KMS-11 (cell line): ENCODE results near the gene FAM167B.
A peak's percentile ranks its signal among the peaks of the same experiment; 100 is the strongest.

Experiments used
- H2AFZ ChIP-seq: fragments of 200-600 bp; sonication (generic); 2 replicates; pipeline ENCODE4 v1.6.1; 2016; ENCODE audit warnings: antibody characterized with exemption, mixed run types, low read depth
- H3K27ac ChIP-seq: fragments of 200-600 bp; sonication (generic); 2 replicates; pipeline ENCODE4 v1.6.1; 2016; ENCODE audit warnings: mild to moderate bottlenecking, mixed run types
- H3K27me3 ChIP-seq: fragments of 200-600 bp; sonication (generic); 2 replicates; pipeline ENCODE4 v1.6.1; 2017; ENCODE audit warnings: mild to moderate bottlenecking, low read depth, mixed run types, moderate library complexity; ENCODE audit not compliant: insufficient read depth
- H3K36me3 ChIP-seq: fragments of 200-600 bp; sonication (generic); 2 replicates; pipeline ENCODE4 v1.6.1; 2017; ENCODE audit warnings: mild to moderate bottlenecking, mixed run types; ENCODE audit not compliant: insufficient read depth
- H3K4me1 ChIP-seq: fragments of 200-600 bp; sonication (generic); 2 replicates; pipeline ENCODE4 v1.6.1; 2016; ENCODE audit warnings: mild to moderate bottlenecking, low read depth, mixed run types; ENCODE audit not compliant: poor library complexity, severe bottlenecking
- H3K4me2 ChIP-seq: fragments of 200-600 bp; sonication (generic); 2 replicates; pipeline ENCODE4 v1.7.0; 2016; ENCODE audit warnings: mild to moderate bottlenecking, mixed run types
- H3K4me3 ChIP-seq: fragments of 200-600 bp; sonication (generic); IDR thresholded peaks from 2 replicates; pipeline ENCODE4 v1.6.1; 2017; ENCODE audit warnings: low read depth, low read length, mixed read lengths; ENCODE audit not compliant: insufficient read depth
- H3K79me2 ChIP-seq: fragments of 200-600 bp; sonication (generic); 2 replicates; pipeline ENCODE4 v1.6.1; 2016; ENCODE audit warnings: low read depth, mixed run types; ENCODE audit not compliant: insufficient read depth
- H3K9ac ChIP-seq: fragments of 200-600 bp; sonication (generic); 2 replicates; pipeline ENCODE4 v1.6.1; 2016; ENCODE audit warnings: mild to moderate bottlenecking, mixed run types
- H4K20me1 ChIP-seq: fragments of 200-600 bp; sonication (generic); 2 replicates; pipeline ENCODE4 v1.6.1; 2016; ENCODE audit warnings: mild to moderate bottlenecking, mixed run types; ENCODE audit not compliant: insufficient read depth
- CTCF ChIP-seq: fragments of 200-600 bp; sonication (generic); conservative IDR thresholded peaks from 2 replicates; pipeline ENCODE4 v1.6.1; 2017; ENCODE audit warnings: low read depth, mild to moderate bottlenecking, antibody characterized with exemption, low read length, moderate library complexity, mixed read lengths

The FAM167B gene

DNA sequence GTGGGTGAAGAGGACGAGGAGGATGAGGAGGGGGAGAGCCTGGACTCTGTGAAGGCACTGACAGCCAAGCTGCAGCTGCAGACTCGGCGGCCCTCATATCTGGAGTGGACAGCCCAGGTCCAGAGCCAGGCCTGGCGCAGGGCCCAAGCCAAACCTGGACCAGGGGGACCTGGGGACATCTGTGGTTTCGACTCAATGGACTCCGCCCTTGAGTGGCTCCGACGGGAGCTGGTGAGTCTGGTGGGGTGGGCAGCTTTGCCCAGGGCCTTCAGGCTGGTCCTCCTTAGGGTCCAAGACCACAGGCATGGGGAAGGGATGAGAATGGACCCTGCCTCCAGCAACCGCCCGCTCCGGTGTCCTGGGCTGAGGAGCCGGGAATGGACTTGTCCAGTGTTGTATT, 430 bp downstream of the FAM167B start:
- no peak overlapping the region for H3K4me2 ChIP-seq

GRCh38 chr1:32247983-32248889, 1.2 kb downstream of the FAM167B start:
- Histone ChIP-seq H3K79me2 (no peaks in the 10 kb centered on the region), H3K36me3 (no peaks in the 10 kb centered on the region), H3K4me2 (peak overlapping the region; percentile 9; the same call in 1 of the 2 replicates), H3K27me3 (no peaks in the 10 kb centered on the region), H3K4me3 (no peak overlapping the region), H3K4me1 (peaks cover 17% of the 10 kb centered on the region), H3K9ac (no peak overlapping the region), H4K20me1 (no peaks in the 10 kb centered on the region), H2AFZ (peak overlapping the region; percentile 30; the same call in 1 of the 2 replicates), H3K27ac (no peak overlapping the region)
- peak; percentile 74 for TF ChIP-seq CTCF

More for the DNA sequence above, 430 bp downstream of the FAM167B start:
- no peak overlapping the region for H3K27ac ChIP-seq
- no peak overlapping the region for H3K4me3 ChIP-seq
- no peaks in the 10 kb centered on the region for H3K36me3 ChIP-seq
- 0 out of 2 replicates have a peak overlapping the region, but pooled peaks have one; percentile 30 for H2AFZ ChIP-seq
- peaks cover 17% of the 10 kb centered on the region for H3K4me1 ChIP-seq
- no peak overlapping the region for H3K9ac ChIP-seq
- no peaks in the 10 kb centered on the region for H4K20me1 ChIP-seq
- no peak for TF ChIP-seq CTCF
- no peaks in the 10 kb centered on the region for H3K27me3 ChIP-seq
- H3K79me2 ChIP-seq = no peaks in the 10 kb centered on the region

DNA sequence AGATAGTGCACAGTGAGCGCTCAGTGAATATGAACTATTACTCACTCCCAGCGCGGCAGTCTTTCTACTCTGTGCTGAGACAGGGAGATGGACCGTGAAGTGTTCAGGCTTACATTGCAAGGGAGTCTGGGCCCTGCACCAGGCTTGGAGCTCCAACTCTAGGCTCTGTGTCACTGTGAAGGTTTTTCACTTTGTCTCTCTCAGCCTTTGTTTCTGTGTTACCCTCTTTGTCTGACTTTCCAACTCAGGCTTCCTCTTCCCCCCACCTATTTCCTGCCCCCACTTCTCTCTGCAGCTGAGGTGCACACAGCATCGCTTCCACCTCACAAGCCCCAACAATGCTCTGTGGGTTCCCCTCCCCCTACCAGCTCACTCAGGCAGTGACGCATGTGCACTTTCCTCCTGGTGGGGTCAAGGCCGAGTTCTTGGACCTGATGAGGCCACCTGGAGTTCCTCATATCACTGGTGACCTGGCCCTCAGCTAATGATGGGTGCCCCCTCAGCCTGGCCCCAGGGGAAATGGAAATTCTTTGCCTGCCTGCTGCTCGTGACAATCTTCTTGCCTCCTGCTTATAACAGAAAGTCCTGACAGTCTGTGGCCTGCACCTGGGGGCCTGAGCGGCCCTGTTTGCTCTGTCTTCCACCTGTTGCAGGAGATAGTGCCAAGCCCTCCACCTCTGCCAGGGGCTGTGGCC, 3.0 kb downstream of the FAM167B start:
- no peak for TF ChIP-seq CTCF
- Histone ChIP-seq H3K4me1 (peaks cover 17% of the 10 kb centered on the region), H3K9ac (no peak overlapping the region), H4K20me1 (no peaks in the 10 kb centered on the region), H2AFZ (peak overlapping the region; percentile 23), H3K27me3 (no peaks in the 10 kb centered on the region), H3K4me3 (no peak overlapping the region), H3K27ac (peak overlapping the region; percentile 26; the same call in 1 of the 2 replicates), H3K79me2 (no peaks in the 10 kb centered on the region), H3K36me3 (no peaks in the 10 kb centered on the region), H3K4me2 (no peak overlapping the region)

DNA sequence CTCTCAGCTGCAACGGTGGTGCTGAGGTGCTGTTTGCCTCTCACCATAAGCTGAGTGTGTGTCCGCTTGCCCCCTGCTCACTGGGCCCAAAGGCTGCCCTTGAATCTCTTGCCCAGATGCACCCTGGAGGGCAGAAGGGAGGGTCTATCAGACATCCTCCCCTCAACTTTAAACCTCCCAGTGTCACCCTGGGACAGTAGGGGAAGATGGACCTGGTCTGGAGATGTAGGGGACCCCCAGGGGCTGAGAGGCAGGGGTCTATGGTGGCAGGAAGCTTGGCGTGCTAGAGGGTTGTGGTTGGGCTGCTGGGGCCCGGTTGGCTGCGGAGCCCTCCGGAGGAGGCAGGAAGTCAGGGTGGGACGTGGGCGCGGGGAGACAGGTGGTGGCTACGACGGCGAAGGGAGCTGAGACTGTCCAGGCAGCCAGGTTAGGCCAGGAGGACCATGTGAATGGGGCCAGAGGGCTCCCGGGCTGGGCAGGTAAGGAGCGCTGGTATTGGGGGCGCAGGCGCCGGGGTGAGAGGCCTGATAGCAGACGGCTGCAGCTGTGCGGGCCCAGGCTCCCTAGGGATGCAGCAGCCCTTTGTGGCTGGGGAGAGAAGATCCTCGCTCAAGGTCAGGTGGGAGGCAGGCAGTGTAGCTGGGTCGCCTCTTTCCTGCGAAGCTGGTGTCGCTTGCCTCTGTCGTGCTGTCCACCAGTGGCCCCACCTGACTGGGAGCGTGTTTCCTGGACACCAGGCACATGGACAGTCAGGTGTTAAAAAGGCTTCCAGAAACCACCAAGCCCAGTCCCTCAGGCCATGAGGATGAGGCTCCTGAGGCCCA, 4.1 kb downstream of the FAM167B start, which contains the start of gene LCK:
LCK (plus strand) TSS at position 373 of the 824 bp plus-strand sequence. CDS start 23,065 bp downstream, outside the sequence.
- Histone ChIP-seq H3K36me3 (no peaks in the 10 kb centered on the region), H3K4me2 (no peak within 1 kb of the TSS), H3K9ac (no peak within 1 kb of the TSS), H3K27me3 (no peaks in the 10 kb centered on the region), H4K20me1 (no peaks in the 10 kb centered on the region), H3K27ac (peak within 1 kb of the TSS; percentile 26; the same call in 1 of the 2 replicates), H3K79me2 (no peaks in the 10 kb centered on the region), H3K4me1 (peaks cover 17% of the 10 kb centered on the region), H3K4me3 (no peak within 1 kb of the TSS), H2AFZ (peak within 1 kb of the TSS; percentile 23)
- TF ChIP-seq CTCF = no peak
